HepG2 (cell line): ENCODE data around the gene ACBD5. TPM values are rescaled to one million over a fixed set of nuclear protein-coding genes. Genes with fewer than 3 reads are reported as not detected.

ENCODE experiments used
- ATAC-seq: fragments of 200-7000 bp; cut with Tn5 transposase; 3 replicates; pipeline ENCODE4 v1.9.1; 2020; ENCODE audit warnings: mild to moderate bottlenecking, moderate library complexity
- BruUV-seq: library from RNA; stranded (reverse); fragments of 400-500 nt; replicated peaks from 2 replicates; lab custom pipeline; 2021; lab: Mats Ljungman, UMichigan
- CTCF ChIA-PET: fragments of 300-600 bp; formaldehyde crosslinking; extraction: SDS; loops from one replicate; lab custom pipeline; 2021; ENCODE audit warnings: low total read pairs, inconsistent platforms, low intra/inter-chr PET ratio; lab: Yijun Ruan, JAX
- POLR2A ChIA-PET: fragments of 350-600 bp; sonication (Branson Sonifier 250); formaldehyde crosslinking; loops from one replicate; lab custom pipeline; 2020; ENCODE audit warnings: antibody characterized with exemption, inconsistent platforms; lab: Yijun Ruan, JAX
- DNase-seq: peaks from one replicate; pipeline ENCODE4 v3.0.0-alpha.2; 2015; ENCODE audit warnings: low spot score
- FAIRE-seq: peaks from 3 replicates; lab custom pipeline; 2011; peaks lifted over from hg19 to GRCh38; lab: Jason Lieb, UNC
- H2AFZ ChIP-seq: one replicate; pipeline ENCODE4 v1.6.1; 2011; ENCODE audit warnings: low read length, inconsistent platforms
- H3K27ac ChIP-seq: fragments of 300-600 bp; 3 replicates; pipeline ENCODE4 v1.8.0; 2011; ENCODE audit warnings: mixed run types, mild to moderate bottlenecking, mixed read lengths, low read length, inconsistent platforms; ENCODE audit not compliant: insufficient read depth; ENCODE audit errors: extremely low read length
- H3K27me3 ChIP-seq, 2 experiments: fragments of 200-600 bp in 1 of 2; 2 replicates in 1 of 2; 3 replicates in 1 of 2; pipeline versions ENCODE4 v1.6.0 to v1.8.0; 2011; ENCODE audit warnings: low read length in 2 of 2, mild to moderate bottlenecking in 2 of 2, moderate library complexity in 2 of 2, inconsistent platforms in 1 of 2; ENCODE audit not compliant: insufficient read depth in 2 of 2, control insufficient read depth in 1 of 2
- H3K36me3 ChIP-seq, 2 experiments: fragments of 200-600 bp in 1 of 2; replicated peaks in 1 of 2; 2 replicates in 1 of 2; 3 replicates in 1 of 2; pipeline versions ENCODE4 v1.5.1 to v1.8.0; 2011; ENCODE audit warnings: low read length in 2 of 2, inconsistent platforms in 1 of 2; ENCODE audit not compliant: insufficient read depth in 2 of 2, control insufficient read depth in 1 of 2
- H3K4me1 ChIP-seq: 2 replicates; pipeline ENCODE4 v1.5.1; 2012; ENCODE audit warnings: low read length, inconsistent platforms; ENCODE audit not compliant: insufficient read depth
- H3K4me2 ChIP-seq: 2 replicates; pipeline ENCODE4 v1.6.0; 2011; ENCODE audit warnings: low read depth, low read length, inconsistent platforms
- H3K4me3 ChIP-seq, 3 experiments: fragments of 200-600 bp in 1 of 3; sonication (generic), shearing (Covaris generic) in 1 of 3; replicated peaks in 1 of 3; 2 replicates each; pipeline ENCODE4 v1.5.1; 2011 to 2016; ENCODE audit warnings: low read length in 3 of 3, inconsistent platforms in 2 of 3, low read depth in 2 of 3, mild to moderate bottlenecking in 2 of 3, control low read depth in 1 of 3, mixed read lengths in 1 of 3; ENCODE audit not compliant: insufficient read depth in 1 of 3
- H3K79me2 ChIP-seq: one replicate; pipeline ENCODE4 v1.6.1; 2011; ENCODE audit warnings: low read length, inconsistent platforms; ENCODE audit not compliant: insufficient read depth
- H3K9ac ChIP-seq: 2 replicates; pipeline ENCODE4 v1.6.0; 2011; ENCODE audit warnings: mild to moderate bottlenecking, low read depth, low read length, inconsistent platforms; ENCODE audit not compliant: insufficient read depth
- H3K9me3 ChIP-seq: 2 replicates; pipeline ENCODE4 v1.5.1; 2012; ENCODE audit warnings: mild to moderate bottlenecking, low read length
- H4K20me1 ChIP-seq: 2 replicates; pipeline ENCODE4 v1.6.0; 2011; ENCODE audit warnings: inconsistent platforms, mild to moderate bottlenecking, low read length, moderate library complexity; ENCODE audit not compliant: insufficient read depth
- MTA1 ChIP-seq: sonication (generic); formaldehyde crosslinking; IDR thresholded peaks from 2 replicates; pipeline ENCODE4 v1.4.0; 2020; ENCODE audit warnings: missing genetic modification reagents, mild to moderate bottlenecking, borderline replicate concordance
- ZBTB33 ChIP-seq: sonication (generic); formaldehyde crosslinking; IDR thresholded peaks from 2 replicates; pipeline ENCODE4 v1.4.0; 2020; ENCODE audit warnings: missing genetic modification reagents
- ZNF142 ChIP-seq: sonication (generic); formaldehyde crosslinking; IDR thresholded peaks from 2 replicates; pipeline ENCODE4 v1.4.0; 2020; ENCODE audit warnings: missing genetic modification reagents
- WGBS: methylation state at CpG from one replicate; pipeline ENCODE4 v1.1.6; 2017; ENCODE audit warnings: low lambda C conversion rate; 5-methylcytosine and 5-hydroxymethylcytosine counted together
- in situ Hi-C: cut with HindIII; loops from 2 replicates; pipeline ENCODE4 v1.10.0; 2017; ENCODE audit warnings: low pct_unique_long_range_greater_than_20kb; ENCODE audit not compliant: extremely low pct_ligation_motif_present
- intact Hi-C: fragments of 100-400 bp; cut with micrococcal nuclease; formaldehyde crosslinking; loops from one replicate; pipeline ENCODE4 v1.10.0; 2022; ENCODE audit not compliant: unreplicated experiment
- polyA plus RNA-seq, 8 experiments: library from polyadenylated mRNA; depleted of rRNA in 3 of 8; stranded (reverse) in 7 of 8; unstranded in 1 of 8; fragments of >200 nt; fragmentation: Illumina TruSeq in 4 of 8; extraction: Trizol in 4 of 8; gene quantifications; 2 replicates each; pipeline versions ENCODE4 v1.2.1 to v1.2.3, GENCODE V29; 2011 to 2016; ENCODE audit warnings: low read depth in 4 of 8, missing spikeins in 1 of 8, mixed read lengths in 1 of 8; ENCODE audit not compliant: insufficient read depth in 1 of 8
- total RNA-seq, 5 experiments: library from RNA; depleted of rRNA; stranded (reverse); fragments of >200 nt; fragmentation: Illumina TruSeq; extraction: Trizol; gene quantifications; 2 replicates each; pipeline ENCODE4 v1.2.3, GENCODE V29; 2016; ENCODE audit warnings: low read depth in 1 of 5

The ACBD5 gene
- total and polyA plus RNA-seq, 2 of the 13 experiments (the other 11 are each of a cell fraction or from before 2014, with no cell fraction given): 10.3 to 14.8 TPM

GRCh38 chr10:27256299-27257189, 15.9 kb upstream of the ACBD5 start:
- DNase-seq: no peak
- intact Hi-C loops: no loop called here
- no peak for FAIRE-seq
- H3K36me3 ChIP-seq: no peaks in the 10 kb centered on the region
- H3K9me3 ChIP-seq: no peaks in the 10 kb centered on the region
- 86% methylated on average over 34 of the region's 58 CpGs for WGBS
- peaks cover 9% of the 10 kb centered on the region; the same call in 1 of the 2 replicates for H3K4me1 ChIP-seq
- no peak overlapping the region for H3K27ac ChIP-seq
- in situ Hi-C loops: no loop called here
- no peak overlapping the region for H3K9ac ChIP-seq
- peak; percentile 80 for TF ChIP-seq ZBTB33 (CRISPR knock-in tag)
- TF ChIP-seq ZNF142 (CRISPR knock-in tag): no peak
- TF ChIP-seq MTA1 (CRISPR knock-in tag): no peak
- no peak overlapping the region for H3K4me3 ChIP-seq
- ChIA-PET CTCF (no interaction called here), POLR2A (interaction anchor here (1.0 kb wide), 1 partner anchor 102 kb away, joined by 3 read pairs; the partner anchor contains the start of gene YME1L1)
- no peak overlapping the region for H2AFZ ChIP-seq
- no peak for ATAC-seq
- no TSS peak for BruUV-seq
- no peak overlapping the region for H3K4me2 ChIP-seq
- H3K79me2 ChIP-seq: no peaks in the 10 kb centered on the region
- H4K20me1 ChIP-seq: no peaks in the 10 kb centered on the region
- peaks cover 4 to 32% of the 10 kb centered on the region in 2 experiments for H3K27me3 ChIP-seq
